Neural crest cell (in vitro differentiated cells): ENCODE data around the gene TANGO2. TPM values are rescaled to one million over a fixed set of nuclear protein-coding genes. Genes with fewer than 3 reads are reported as not detected.

Experiments used
- DNase-seq: peaks from one replicate; pipeline ENCODE4 v3.0.0; 2021; ENCODE audit warnings: low read depth, mixed read lengths, low spot score
- H3K27ac Mint-ChIP-seq: one replicate; pipeline ENCODE4 v1.8.0; 2021; ENCODE audit warnings: mild to moderate bottlenecking, mixed read lengths; ENCODE audit not compliant: unreplicated experiment
- H3K27me3 Mint-ChIP-seq: 2 replicates; pipeline ENCODE4 v1.8.0; 2021; ENCODE audit warnings: low read depth, mild to moderate bottlenecking, mixed read lengths
- H3K36me3 Mint-ChIP-seq: 2 replicates; pipeline ENCODE4 v1.8.0; 2021; ENCODE audit warnings: low read depth, mild to moderate bottlenecking, mixed read lengths
- H3K4me1 Mint-ChIP-seq: 2 replicates; pipeline ENCODE4 v1.8.0; 2021; ENCODE audit warnings: mixed read lengths
- H3K4me3 Mint-ChIP-seq: one replicate; pipeline ENCODE4 v1.8.0; 2021; ENCODE audit warnings: mild to moderate bottlenecking, mixed read lengths
- H3K9me3 Mint-ChIP-seq: 2 replicates; pipeline ENCODE4 v1.8.0; 2021; ENCODE audit warnings: mixed read lengths
- total RNA-seq: library from RNA; stranded (reverse); gene quantifications from 2 replicates; pipeline ENCODE4 v1.2.1, GENCODE V29; 2021
- TF ChIP-seq, protein P1 (sequence below): fragments of 200-600 bp; sonication (generic); conservative IDR thresholded peaks from 2 replicates; pipeline ENCODE4 v1.5.0; 2021; ENCODE audit warnings: antibody characterized with exemption, mild to moderate bottlenecking

TANGO2 gene
- total RNA-seq, 1 donor from 2014 or later, result 13.4 TPM

DNA sequence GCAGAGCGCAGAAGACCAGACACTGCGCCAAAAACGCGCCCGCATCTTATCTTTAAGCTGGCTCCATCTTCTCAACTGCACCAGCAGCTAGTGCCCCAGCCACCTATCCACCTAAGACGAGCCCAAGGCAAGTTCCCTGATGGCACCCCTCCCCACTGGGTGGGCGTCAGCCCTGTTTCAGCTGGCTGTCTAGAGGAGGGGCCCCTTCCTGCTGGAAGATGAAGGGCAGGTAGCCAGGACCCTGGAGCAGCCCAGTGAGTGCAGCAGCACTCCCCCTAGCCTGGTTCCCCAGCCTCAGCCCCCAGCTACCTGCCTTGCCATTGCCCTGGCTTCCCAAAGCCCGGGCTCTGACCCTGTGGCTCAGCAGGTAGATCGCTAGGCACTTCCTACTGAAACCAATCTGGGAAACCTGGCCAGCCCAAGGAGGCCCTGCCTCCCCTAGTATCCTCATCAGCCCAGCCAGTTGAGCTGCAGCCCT lies 32.5 kb upstream of the TANGO2 start:
- no peaks in the 10 kb centered on the region for H3K36me3 Mint-ChIP-seq
- peak overlapping the region; percentile 83 for H3K4me3 Mint-ChIP-seq
- H3K27ac Mint-ChIP-seq, result no peak overlapping the region
- peaks cover 18% of the 10 kb centered on the region for H3K4me1 Mint-ChIP-seq
- DNase-seq, result no peak
- no peaks in the 10 kb centered on the region for H3K27me3 Mint-ChIP-seq
- TF ChIP-seq, protein P1, sequence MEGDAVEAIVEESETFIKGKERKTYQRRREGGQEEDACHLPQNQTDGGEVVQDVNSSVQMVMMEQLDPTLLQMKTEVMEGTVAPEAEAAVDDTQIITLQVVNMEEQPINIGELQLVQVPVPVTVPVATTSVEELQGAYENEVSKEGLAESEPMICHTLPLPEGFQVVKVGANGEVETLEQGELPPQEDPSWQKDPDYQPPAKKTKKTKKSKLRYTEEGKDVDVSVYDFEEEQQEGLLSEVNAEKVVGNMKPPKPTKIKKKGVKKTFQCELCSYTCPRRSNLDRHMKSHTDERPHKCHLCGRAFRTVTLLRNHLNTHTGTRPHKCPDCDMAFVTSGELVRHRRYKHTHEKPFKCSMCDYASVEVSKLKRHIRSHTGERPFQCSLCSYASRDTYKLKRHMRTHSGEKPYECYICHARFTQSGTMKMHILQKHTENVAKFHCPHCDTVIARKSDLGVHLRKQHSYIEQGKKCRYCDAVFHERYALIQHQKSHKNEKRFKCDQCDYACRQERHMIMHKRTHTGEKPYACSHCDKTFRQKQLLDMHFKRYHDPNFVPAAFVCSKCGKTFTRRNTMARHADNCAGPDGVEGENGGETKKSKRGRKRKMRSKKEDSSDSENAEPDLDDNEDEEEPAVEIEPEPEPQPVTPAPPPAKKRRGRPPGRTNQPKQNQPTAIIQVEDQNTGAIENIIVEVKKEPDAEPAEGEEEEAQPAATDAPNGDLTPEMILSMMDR, result no peak
- no peaks in the 10 kb centered on the region for H3K9me3 Mint-ChIP-seq

DNA sequence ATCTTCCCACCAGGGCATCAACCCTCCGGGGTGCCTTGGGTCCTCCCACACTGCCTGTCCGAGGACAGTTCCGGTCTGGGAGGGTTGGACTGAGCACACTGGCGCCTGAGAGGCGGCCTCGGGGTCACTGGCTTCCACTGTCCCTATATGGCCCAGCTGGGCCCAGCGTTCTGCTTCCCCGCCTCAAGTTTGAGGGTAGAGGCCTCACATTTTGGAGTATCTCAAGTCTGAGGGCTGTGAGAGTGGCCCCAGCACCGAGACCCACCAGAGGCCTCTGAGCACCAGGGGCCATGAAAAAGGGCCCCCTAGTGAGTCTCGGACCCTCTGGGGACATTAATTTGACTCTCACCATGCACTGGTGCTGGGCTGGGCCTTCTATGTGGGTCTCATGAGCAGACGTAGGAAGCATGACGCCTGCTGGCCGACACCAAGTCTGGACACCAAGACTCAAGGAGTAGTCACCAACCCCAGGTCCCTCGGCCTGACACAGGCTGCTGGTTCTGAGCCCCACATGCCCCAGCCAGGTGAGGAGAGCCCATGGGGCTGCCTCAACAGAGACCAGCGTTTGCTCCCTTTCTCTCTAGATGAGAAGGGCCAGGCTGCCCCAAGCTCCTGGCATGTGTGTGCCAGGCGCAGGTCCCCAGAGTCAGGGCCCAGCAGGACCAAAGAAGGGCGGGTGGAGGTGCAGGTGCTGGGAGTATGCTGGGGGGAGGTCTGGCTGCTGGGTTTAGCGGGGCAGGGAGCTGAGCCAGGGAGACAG lies 31.8 kb upstream of the TANGO2 start:
- H3K4me1 Mint-ChIP-seq, result peaks cover 17% of the 10 kb centered on the region

DNA sequence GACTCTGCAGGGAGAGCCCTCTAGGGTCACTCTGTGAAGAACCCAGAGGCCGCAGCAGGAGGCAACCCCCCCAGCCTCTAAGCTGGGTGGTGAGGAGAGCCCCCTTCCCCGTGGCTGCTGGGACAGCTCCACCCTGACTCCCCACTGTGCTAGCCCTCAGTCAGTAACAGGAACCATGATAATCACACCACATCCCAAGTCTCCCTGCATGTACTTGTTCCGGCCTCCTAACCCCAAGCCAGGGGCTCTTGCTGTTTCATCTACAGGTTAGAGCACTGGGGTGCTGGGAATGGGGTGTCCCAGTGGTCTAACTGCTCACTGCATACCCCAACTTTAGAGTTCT lies 31.2 kb upstream of the TANGO2 start:
- no peak for DNase-seq
- Mint-ChIP-seq H3K27me3 (no peaks in the 10 kb centered on the region), H3K36me3 (no peaks in the 10 kb centered on the region), H3K4me1 (peaks cover 13% of the 10 kb centered on the region), H3K9me3 (peaks cover under 1% of the 10 kb centered on the region), H3K27ac (no peak overlapping the region), H3K4me3 (peak overlapping the region; percentile 74)
- TF ChIP-seq, protein P1, result no peak

More for the DNA sequence above, 31.8 kb upstream of the TANGO2 start:
- Mint-ChIP-seq H3K4me3 (peak overlapping the region; percentile 41), H3K27ac (peak overlapping the region; percentile 57), H3K27me3 (no peaks in the 10 kb centered on the region), H3K9me3 (no peaks in the 10 kb centered on the region), H3K36me3 (no peaks in the 10 kb centered on the region)
- DNase-seq, result no peak
- TF ChIP-seq, protein P1, result no peak

DNA sequence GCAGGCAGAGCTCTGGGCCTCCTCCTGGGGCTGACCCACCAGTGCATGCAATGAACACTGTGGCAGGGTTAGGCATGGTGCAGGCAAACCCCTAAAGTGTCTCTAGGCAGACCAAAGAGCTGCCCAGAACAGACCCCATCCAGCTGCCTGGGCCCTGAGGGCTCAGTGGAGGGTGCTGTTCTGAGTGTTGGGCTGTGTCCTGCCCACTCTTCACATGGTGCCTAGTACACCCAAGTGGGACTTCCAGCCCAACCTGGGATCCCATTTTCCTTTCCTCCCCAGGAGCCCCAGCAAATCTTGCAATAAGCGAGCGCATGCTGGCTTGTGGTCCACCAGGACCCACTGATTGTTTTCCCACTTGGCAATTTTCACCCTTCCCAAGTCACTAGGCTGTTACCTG lies 30.7 kb upstream of the TANGO2 start:
- TF ChIP-seq, protein P1, result no peak
- Mint-ChIP-seq H3K4me3 (peak overlapping the region; percentile 31), H3K36me3 (no peaks in the 10 kb centered on the region), H3K4me1 (peaks cover 12% of the 10 kb centered on the region), H3K27ac (no peak overlapping the region), H3K9me3 (peaks cover 3% of the 10 kb centered on the region), H3K27me3 (no peaks in the 10 kb centered on the region)
- no peak for DNase-seq

DNA sequence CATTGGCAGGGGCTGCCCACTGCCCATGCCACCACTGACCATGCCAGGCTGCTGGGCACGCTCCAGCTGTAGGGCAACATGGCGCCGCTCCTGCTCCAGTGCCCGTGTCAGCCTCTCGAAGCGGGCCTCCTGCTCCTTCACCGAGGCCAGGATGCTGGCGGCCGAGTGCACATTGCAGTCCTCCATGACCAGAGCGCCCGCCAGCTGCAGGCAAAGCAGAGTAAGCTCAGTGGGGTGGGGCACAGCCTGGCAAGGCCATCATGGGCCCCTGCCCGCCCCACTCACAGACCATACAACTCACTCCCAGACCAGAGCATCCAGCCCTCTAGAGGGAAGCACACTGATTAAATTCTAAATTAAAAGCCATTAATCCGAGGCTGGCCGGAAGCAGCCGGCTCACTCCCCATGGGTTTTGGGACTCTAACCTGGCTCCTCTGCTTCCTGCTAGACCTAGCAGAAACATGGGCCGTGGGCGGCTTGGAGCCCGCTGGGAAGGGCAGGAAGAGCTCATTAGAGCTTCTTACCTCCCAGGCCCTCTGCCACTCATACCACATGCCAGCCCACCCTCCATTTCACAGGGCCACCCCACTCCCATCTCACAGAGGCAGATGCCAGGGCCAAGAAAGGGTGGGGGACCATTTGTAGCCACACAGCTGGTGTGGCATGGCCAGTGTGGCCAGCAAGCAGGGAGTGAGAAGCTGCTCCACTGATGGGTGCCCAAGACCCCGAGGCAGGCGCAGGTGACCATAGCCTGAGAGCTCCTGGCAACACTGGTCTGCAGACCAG lies 30.1 kb upstream of the TANGO2 start:
- H3K4me3 Mint-ChIP-seq, result peak overlapping the region; percentile 31
- peaks cover 8% of the 10 kb centered on the region for H3K4me1 Mint-ChIP-seq
- H3K36me3 Mint-ChIP-seq, result no peaks in the 10 kb centered on the region
- DNase-seq, result no peak
- H3K9me3 Mint-ChIP-seq, result peaks cover 3% of the 10 kb centered on the region
- H3K27me3 Mint-ChIP-seq, result no peaks in the 10 kb centered on the region
- H3K27ac Mint-ChIP-seq, result no peak overlapping the region
- TF ChIP-seq, protein P1, result no peak
